IMR-90 (cell line): ENCODE results near the gene GPC5. TPM values are rescaled to one million over a fixed set of nuclear protein-coding genes. Genes with fewer than 3 reads are reported as not detected.

ENCODE experiments used
- ATAC-seq: fragments of 200-7000 bp; cut with Tn5 transposase; 2 replicates; pipeline ENCODE4 v1.9.1; 2020; ENCODE audit warnings: low read depth, mild to moderate bottlenecking, moderate library complexity
- BruUV-seq: library from RNA; stranded (reverse); fragments of 400-500 nt; replicated peaks from 2 replicates; lab custom pipeline; 2021; lab: Mats Ljungman, UMichigan
- CTCF ChIA-PET: fragments of 300-600 bp; formaldehyde crosslinking; extraction: SDS; loops from one replicate; lab custom pipeline; 2021; ENCODE audit warnings: antibody characterized with exemption; lab: Yijun Ruan, JAX
- POLR2A ChIA-PET: fragments of 300-600 bp; sonication (Branson Sonifier 250); formaldehyde crosslinking; loops from one replicate; lab custom pipeline; 2022; ENCODE audit warnings: antibody characterized with exemption; ENCODE audit not compliant: unreplicated experiment; lab: Charles Lee
- DNase-seq: peaks from one replicate; pipeline ENCODE4 v3.0.0; 2013
- H2AFZ ChIP-seq: replicated peaks from 2 replicates; pipeline ENCODE3; 2013; ENCODE audit warnings: low read length, mild to moderate bottlenecking; ENCODE audit not compliant: poor library complexity
- H2AK5ac ChIP-seq: 2 replicates; pipeline ENCODE4 v1.6.1; 2013; ENCODE audit warnings: low read depth, low read length, inconsistent platforms
- H2AK9ac ChIP-seq: replicated peaks from 2 replicates; pipeline ENCODE3; 2013; ENCODE audit warnings: mild to moderate bottlenecking, low read depth, low read length, moderate library complexity; ENCODE audit not compliant: poor library complexity
- H2BK120ac ChIP-seq: 2 replicates; pipeline ENCODE4 v1.6.1; 2013; ENCODE audit warnings: low read depth, low read length, inconsistent platforms
- H2BK15ac ChIP-seq: 3 replicates; pipeline ENCODE4 v1.6.1; 2013; ENCODE audit warnings: low read depth, low read length, inconsistent platforms
- H2BK20ac ChIP-seq: 2 replicates; pipeline ENCODE4 v1.6.1; 2013; ENCODE audit warnings: low read depth, mild to moderate bottlenecking, inconsistent platforms, low read length, moderate library complexity
- H2BK5ac ChIP-seq: 2 replicates; pipeline ENCODE4 v1.6.1; 2013; ENCODE audit warnings: mild to moderate bottlenecking, low read depth, low read length, inconsistent platforms; ENCODE audit not compliant: poor library complexity, severe bottlenecking
- H3K14ac ChIP-seq: replicated peaks from 2 replicates; pipeline ENCODE4 v1.6.1; 2013; ENCODE audit warnings: low read depth, low read length, inconsistent platforms
- H3K18ac ChIP-seq: 2 replicates; pipeline ENCODE4 v1.6.1; 2013; ENCODE audit warnings: low read depth, low read length, control low read depth
- H3K23ac ChIP-seq: 2 replicates; pipeline ENCODE4 v1.6.1; 2013; ENCODE audit warnings: low read depth, low read length, inconsistent platforms
- H3K27ac ChIP-seq: 2 replicates; pipeline ENCODE4 v1.5.1; 2013; ENCODE audit warnings: mild to moderate bottlenecking, control low read depth, low read length; ENCODE audit not compliant: insufficient read depth
- H3K27me3 ChIP-seq: 2 replicates; pipeline ENCODE4 v1.6.1; 2013; ENCODE audit warnings: low read length; ENCODE audit not compliant: control insufficient read depth, insufficient read depth
- H3K36me3 ChIP-seq: 2 replicates; pipeline ENCODE4 v1.6.1; 2013; ENCODE audit warnings: low read length, mixed read lengths; ENCODE audit not compliant: control insufficient read depth, insufficient read depth
- H3K4ac ChIP-seq: 2 replicates; pipeline ENCODE4 v1.6.1; 2013; ENCODE audit warnings: low read depth, low read length, inconsistent platforms
- H3K4me1 ChIP-seq: 2 replicates; pipeline ENCODE4 v1.6.1; 2013; ENCODE audit warnings: low read length, mixed read lengths; ENCODE audit not compliant: control insufficient read depth, insufficient read depth
- H3K4me2 ChIP-seq: 2 replicates; pipeline ENCODE4 v1.6.1; 2013; ENCODE audit warnings: low read depth, mild to moderate bottlenecking, control low read depth, low read length, moderate library complexity
- H3K4me3 ChIP-seq: 2 replicates; pipeline ENCODE4 v1.5.1; 2013; ENCODE audit warnings: low read depth, mild to moderate bottlenecking, control low read depth, low read length, moderate library complexity; ENCODE audit not compliant: insufficient read depth
- H3K56ac ChIP-seq: 2 replicates; pipeline ENCODE4 v1.6.1; 2013; ENCODE audit warnings: low read length, inconsistent platforms; ENCODE audit not compliant: insufficient read depth; ENCODE audit errors: extremely low read depth
- H3K79me1 ChIP-seq, 2 experiments: 2 replicates each; pipeline ENCODE4 v1.6.1; 2013; ENCODE audit warnings: low read length in 2 of 2, inconsistent platforms in 1 of 2, low read depth in 1 of 2
- H3K9ac ChIP-seq: 2 replicates; pipeline ENCODE4 v1.6.1; 2013; ENCODE audit warnings: low read depth, low read length, control low read depth
- H3K9me1 ChIP-seq: 2 replicates; pipeline ENCODE4 v1.6.1; 2013; ENCODE audit warnings: low read length, inconsistent platforms; ENCODE audit not compliant: insufficient read depth
- H3K9me3 ChIP-seq: 2 replicates; pipeline ENCODE4 v1.6.1; 2013; ENCODE audit warnings: low read length; ENCODE audit not compliant: control insufficient read depth, insufficient read depth
- H4K20me1 ChIP-seq: 2 replicates; pipeline ENCODE4 v1.6.1; 2013; ENCODE audit warnings: low read length, inconsistent platforms; ENCODE audit not compliant: insufficient read depth
- H4K5ac ChIP-seq: 2 replicates; pipeline ENCODE4 v1.6.1; 2013; ENCODE audit warnings: mild to moderate bottlenecking, low read depth, low read length, control low read depth
- H4K8ac ChIP-seq, 2 experiments: 2 replicates each; pipeline ENCODE4 v1.6.1; 2013; ENCODE audit warnings: low read depth in 2 of 2, low read length in 2 of 2, control low read depth in 1 of 2, inconsistent platforms in 1 of 2
- H4K91ac ChIP-seq: 2 replicates; pipeline ENCODE4 v1.6.1; 2013; ENCODE audit warnings: low read depth, low read length, inconsistent platforms; ENCODE audit not compliant: insufficient read depth
- CEBPB ChIP-seq: IDR thresholded peaks from 2 replicates; pipeline ENCODE4 v1.6.1; 2012; ENCODE audit warnings: low read depth, low read length, improper control_type of control experiment
- CHD1 ChIP-seq: IDR thresholded peaks from 2 replicates; pipeline ENCODE4 v1.6.1; 2012; ENCODE audit warnings: low read depth, low read length, improper control_type of control experiment
- RFX5 ChIP-seq: IDR thresholded peaks from 2 replicates; pipeline ENCODE4 v1.8.0; 2012; ENCODE audit warnings: low read depth, mild to moderate bottlenecking, low read length, moderate library complexity
- WGBS, 2 experiments: methylation state at CpG; one replicate each; pipeline versions ENCODE4 v1.1.5 to v1.1.7; 2013; ENCODE audit warnings: missing lambda C conversion rate in 2 of 2; ENCODE audit not compliant: insufficient read length in 1 of 2; ENCODE audit errors: extremely low coverage in 2 of 2; 5-methylcytosine and 5-hydroxymethylcytosine counted together
- dilution Hi-C: fragments of 300-500 bp; cut with HindIII; formaldehyde crosslinking; loops from one replicate; pipeline ENCODE4 v1.14.3; 2018; ENCODE audit warnings: low sequenced_read_pairs; ENCODE audit not compliant: unreplicated experiment
- in situ Hi-C: fragments of 300-500 bp; cut with MboI; formaldehyde crosslinking; loops from 3 replicates; pipeline ENCODE4 v1.14.3; 2019; ENCODE audit warnings: low sequenced_read_pairs, inconsistent platforms, mixed read lengths
- intact Hi-C: fragments of 100-400 bp; cut with micrococcal nuclease; formaldehyde crosslinking; loops from 2 replicates; pipeline ENCODE4 v1.10.0; 2022
- polyA plus RNA-seq, 3 experiments: library from polyadenylated mRNA; depleted of rRNA; stranded (reverse); fragments of >200 nt; gene quantifications; 2 replicates each; pipeline ENCODE4 v1.2.3, GENCODE V29; 2012; ENCODE audit warnings: low replicate concordance in 1 of 3
- total RNA-seq: library from RNA; depleted of rRNA; stranded (reverse); fragments of >200 nt; gene quantifications from 2 replicates; pipeline ENCODE4 v1.2.3, GENCODE V29; 2012
- TF ChIP-seq, protein P1 (sequence below): fragments of 150-350 bp; IDR thresholded peaks from 2 replicates; pipeline ENCODE4 v1.6.1; 2016; ENCODE audit warnings: low read depth, mild to moderate bottlenecking, low read length, moderate library complexity, borderline replicate concordance
- TF ChIP-seq, protein P2 (sequence below): conservative IDR thresholded peaks from 2 replicates; pipeline ENCODE4 v1.5.1; 2012; ENCODE audit warnings: mild to moderate bottlenecking, low read depth, low read length, improper control_type of control experiment

The GPC5 gene
- total and polyA plus RNA-seq, 2 of the 4 experiments (the other 2 are of a cell fraction) = 0.94 to 1.8 TPM

- Histone ChIP-seq H4K20me1 (no peaks in the 10 kb centered on the region), H2AK9ac (no peak overlapping the region), H3K4me1 (no peaks in the 10 kb centered on the region), H3K36me3 (no peaks in the 10 kb centered on the region), H3K9me3 (no peaks in the 10 kb centered on the region; the same call in 1 of the 2 replicates), H3K56ac (no peak overlapping the region), H3K23ac (no peak overlapping the region), H3K4me2 (no peak overlapping the region), H3K18ac (no peak overlapping the region), H4K5ac (no peak overlapping the region), H3K14ac (no peak overlapping the region), H3K9me1 (no peaks in the 10 kb centered on the region), H3K9ac (no peak overlapping the region), H3K27ac (no peak overlapping the region), H2BK120ac (no peak overlapping the region), H3K4ac (no peak overlapping the region), H4K8ac (no peak overlapping the region), H4K91ac (no peak overlapping the region), H3K4me3 (no peak overlapping the region), H2AK5ac (no peak overlapping the region), H2BK15ac (no peak overlapping the region), H3K27me3 (no peaks in the 10 kb centered on the region), H2BK20ac (no peak overlapping the region), H3K79me1 (no peaks in the 10 kb centered on the region), H2AFZ (no peak overlapping the region), H2BK5ac (no peak overlapping the region)
- no peak for ATAC-seq
- intact Hi-C loops = no loop called here
- TF ChIP-seq CHD1 (no peak), RFX5 (no peak), CEBPB (no peak)
- TF ChIP-seq, protein P1, sequence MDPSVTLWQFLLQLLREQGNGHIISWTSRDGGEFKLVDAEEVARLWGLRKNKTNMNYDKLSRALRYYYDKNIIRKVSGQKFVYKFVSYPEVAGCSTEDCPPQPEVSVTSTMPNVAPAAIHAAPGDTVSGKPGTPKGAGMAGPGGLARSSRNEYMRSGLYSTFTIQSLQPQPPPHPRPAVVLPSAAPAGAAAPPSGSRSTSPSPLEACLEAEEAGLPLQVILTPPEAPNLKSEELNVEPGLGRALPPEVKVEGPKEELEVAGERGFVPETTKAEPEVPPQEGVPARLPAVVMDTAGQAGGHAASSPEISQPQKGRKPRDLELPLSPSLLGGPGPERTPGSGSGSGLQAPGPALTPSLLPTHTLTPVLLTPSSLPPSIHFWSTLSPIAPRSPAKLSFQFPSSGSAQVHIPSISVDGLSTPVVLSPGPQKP = no peak
- TF ChIP-seq, protein P2, sequence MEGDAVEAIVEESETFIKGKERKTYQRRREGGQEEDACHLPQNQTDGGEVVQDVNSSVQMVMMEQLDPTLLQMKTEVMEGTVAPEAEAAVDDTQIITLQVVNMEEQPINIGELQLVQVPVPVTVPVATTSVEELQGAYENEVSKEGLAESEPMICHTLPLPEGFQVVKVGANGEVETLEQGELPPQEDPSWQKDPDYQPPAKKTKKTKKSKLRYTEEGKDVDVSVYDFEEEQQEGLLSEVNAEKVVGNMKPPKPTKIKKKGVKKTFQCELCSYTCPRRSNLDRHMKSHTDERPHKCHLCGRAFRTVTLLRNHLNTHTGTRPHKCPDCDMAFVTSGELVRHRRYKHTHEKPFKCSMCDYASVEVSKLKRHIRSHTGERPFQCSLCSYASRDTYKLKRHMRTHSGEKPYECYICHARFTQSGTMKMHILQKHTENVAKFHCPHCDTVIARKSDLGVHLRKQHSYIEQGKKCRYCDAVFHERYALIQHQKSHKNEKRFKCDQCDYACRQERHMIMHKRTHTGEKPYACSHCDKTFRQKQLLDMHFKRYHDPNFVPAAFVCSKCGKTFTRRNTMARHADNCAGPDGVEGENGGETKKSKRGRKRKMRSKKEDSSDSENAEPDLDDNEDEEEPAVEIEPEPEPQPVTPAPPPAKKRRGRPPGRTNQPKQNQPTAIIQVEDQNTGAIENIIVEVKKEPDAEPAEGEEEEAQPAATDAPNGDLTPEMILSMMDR = no peak
- WGBS, 2 experiments = 50% methylated on average over 1 of the region's 4 CpGs; no CpG with 5 or more reads in 1 of the 2 experiments
- in situ Hi-C loops = no loop called here
- BruUV-seq = no TSS peak
- ChIA-PET POLR2A (no interaction called here), CTCF (no interaction called here)
- no peak for DNase-seq
- dilution Hi-C loops = no loop called here
Observed at GRCh38 chr13:92768602-92769001, 1370.2 kb downstream of the GPC5 start.
